ENCODE results near the gene CES2.
A peak's percentile ranks its signal among the peaks of the same experiment; 100 is the strongest.
"Not testable (repeated sequence)": the region's sequence is repeated elsewhere in the genome, so short reads cannot be mapped to it uniquely, and the experiment has no call there.

Gene CES2

DNA sequence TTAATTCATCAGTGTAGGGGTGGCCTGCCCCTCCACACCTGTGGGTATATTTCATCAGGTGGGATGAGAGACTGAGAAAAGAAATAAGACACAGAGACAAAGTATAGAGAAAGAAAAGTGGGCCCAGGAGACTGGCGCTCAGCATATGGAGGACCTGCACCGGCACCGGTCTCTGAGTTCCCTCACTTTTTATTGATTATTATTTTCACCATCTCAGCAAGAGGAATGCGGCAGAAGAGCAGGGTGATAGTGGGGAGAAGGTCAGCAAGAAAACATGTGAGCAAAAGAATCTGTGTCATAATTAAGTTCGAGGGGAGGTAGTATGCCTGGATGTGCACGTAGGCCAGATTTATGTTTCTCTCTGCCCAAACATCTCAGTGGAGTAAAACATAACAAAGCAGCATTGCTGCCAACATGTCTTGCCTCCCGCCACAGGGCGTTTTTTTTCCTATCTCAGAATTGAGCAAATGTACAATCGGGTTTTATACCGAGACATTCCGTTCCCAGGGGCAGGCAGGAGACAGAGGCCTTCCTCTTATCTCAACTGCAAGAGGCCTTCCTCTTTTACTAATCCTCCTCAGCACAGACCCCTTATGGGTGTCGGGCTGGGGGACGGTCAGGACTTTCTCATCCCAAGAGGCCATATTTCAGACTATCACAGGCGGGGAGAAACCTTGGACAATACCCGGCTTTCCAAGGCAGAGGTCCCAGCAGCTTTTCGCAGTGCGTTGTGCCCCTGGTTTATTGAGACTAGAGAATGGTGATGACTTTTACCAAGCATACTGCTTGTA is 20.2 kb downstream of the CES2 start:
- DNase-seq, result not testable (repeated sequence)

DNA sequence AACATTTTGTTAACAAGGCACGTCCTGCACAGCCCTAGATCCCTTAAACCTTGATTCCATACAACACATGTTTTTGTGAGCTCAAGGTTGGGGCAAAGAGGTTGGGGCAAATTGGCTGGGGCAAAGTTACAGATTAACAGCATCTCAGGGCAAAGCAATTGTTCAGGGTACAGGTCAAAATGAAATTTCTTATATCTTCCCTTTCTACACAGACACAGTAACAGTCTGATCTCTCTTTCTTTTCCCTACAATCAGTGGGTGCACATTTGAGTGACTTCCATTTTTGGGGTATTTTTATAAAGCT is 20.8 kb downstream of the CES2 start:
- DNase-seq, result not testable (repeated sequence)

DNA sequence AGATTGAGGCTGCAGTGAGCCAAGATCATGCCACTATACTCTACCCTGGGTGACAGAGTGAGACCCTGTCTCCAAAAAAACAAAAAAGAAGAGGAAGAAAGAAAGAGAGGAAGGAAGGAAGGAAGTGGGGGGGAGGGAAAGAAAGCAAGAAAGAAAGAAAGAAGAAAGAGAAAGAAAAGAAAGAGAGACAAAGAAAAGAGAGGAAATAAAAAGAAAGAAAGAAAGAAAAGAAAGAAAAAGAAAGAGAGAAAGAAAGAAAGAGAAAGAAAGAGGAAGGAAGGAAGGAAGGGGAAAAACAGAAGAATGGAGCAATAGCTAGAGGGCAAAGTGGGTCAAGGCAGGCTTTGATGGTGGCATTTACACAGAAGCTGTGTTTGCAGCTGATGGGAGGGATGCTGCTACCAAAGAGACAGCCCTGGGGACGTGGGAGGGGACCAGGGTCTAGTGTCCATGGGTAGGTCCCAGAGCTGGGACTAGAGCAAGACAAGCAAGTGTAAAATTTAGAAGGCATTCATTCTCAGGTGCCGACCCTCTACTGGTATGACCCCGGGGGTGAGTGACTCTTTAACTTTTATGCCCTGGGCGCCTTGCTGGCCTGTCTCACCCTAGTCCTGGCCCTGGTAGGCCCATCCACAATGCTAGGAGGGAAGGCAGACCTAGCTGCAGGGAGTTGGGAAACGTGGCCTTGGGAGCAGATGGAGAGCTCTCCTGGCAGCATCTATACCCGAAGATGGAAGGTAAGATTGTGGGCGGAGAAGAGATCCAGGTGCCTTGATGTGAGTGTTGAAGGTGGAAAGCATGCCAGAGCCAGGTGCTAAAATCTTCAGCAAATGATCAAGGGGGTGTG is 23.8 kb downstream of the CES2 start:
- DNase-seq, result no peak

DNA sequence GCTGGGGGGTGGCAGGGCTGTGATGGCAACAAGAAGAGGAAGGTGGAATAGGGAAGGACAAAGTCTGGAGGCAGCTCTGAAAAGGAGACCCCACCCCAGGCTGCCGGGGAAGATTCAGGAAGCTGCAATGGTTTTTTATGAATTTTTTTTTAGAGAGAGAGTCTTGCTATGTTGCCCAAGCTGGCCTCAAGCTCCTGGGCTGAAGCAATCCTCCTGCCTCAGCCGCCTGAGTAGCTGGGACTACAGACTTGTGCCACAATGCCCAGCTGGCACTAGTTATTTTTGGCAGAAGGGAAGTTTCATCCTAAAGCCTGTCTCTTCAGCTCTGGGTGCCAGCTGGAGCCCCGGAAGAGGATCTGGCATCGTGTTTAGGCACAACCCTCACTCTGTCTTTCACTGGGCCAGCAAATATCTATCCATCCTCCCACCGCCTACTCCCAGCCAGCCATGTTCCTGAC is 24.4 kb downstream of the CES2 start:
- DNase-seq, result no peak

DNA sequence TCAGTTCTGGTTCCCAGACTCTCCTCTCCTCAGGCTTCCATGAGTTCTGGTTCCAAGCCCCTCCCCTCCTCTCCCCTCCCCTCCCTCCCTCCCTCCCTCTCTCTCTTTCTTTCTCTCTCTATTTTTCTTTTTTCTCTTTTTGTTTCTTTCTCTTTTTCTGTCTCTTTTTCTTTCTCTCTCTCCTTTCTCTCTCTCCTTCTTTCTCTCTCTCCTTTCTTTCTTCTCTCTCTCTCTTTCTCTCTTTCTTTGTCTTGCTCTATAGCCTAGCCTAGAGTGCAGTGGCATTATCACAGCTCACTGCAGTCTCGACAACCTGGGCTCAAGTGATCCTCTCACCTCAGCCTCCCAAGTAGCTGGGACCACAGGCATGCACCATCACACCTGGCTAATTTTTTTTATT is 25.0 kb downstream of the CES2 start:
- DNase-seq, result no peak

DNA sequence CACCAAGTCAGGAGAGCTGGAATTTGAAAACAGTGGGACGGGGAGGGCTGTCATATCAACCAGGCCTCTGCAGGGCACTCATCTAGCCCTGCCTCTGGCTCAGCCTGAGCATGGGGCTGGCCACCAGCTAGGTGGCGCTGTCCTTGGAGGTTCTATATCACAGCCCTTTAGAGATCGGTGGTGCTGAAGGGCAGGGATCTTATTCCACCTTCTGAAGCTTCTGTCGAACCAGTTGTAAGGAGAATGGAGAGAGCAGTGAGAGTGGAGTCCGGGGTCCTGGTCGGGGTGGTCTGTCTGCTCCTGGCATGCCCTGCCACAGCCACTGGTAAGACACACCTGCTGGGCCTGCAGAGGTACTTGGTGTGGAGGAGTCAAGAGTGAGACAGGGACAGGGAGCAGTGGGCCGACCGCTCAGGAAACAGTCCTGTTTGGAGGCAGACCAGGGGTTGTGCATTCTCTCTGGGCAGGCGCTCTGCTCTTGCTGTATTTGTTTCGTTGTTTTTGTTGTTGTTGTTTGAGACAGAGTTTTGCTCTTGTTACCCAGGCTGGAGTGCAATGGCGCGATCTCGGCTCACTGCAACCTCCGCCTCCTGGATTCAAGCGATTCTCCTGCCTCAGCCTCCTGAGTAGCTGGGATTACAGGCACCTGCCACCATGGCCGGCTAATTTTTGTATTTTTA is 25.9 kb downstream of the CES2 start, which contains the start of gene CES3:
CES3 (plus strand) TSS at position 202 of the 680 bp plus-strand sequence; CDS start at position 244, 42 bp downstream.
- DNase-seq, result no peak

DNA sequence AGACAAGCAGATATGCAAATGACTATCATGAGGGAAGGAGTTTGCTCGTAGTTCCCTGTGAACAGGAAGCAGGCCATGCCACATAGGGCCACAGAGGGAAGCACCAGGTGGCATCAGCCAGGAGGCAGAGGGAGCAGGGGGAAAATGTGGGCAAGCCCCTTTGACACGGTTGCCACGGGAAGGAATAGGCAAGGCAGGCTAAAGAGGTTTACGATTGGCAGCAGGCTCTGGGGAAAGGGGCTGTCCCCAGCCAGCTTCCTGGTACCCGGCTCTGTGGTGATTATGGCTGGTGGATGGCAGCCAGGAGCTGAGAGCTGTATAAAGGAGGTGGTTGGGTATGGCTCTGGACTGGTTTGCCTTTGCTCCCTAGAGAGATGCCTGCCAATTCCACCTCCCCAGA is 26.6 kb downstream of the CES2 start:
- no peak for DNase-seq

DNA sequence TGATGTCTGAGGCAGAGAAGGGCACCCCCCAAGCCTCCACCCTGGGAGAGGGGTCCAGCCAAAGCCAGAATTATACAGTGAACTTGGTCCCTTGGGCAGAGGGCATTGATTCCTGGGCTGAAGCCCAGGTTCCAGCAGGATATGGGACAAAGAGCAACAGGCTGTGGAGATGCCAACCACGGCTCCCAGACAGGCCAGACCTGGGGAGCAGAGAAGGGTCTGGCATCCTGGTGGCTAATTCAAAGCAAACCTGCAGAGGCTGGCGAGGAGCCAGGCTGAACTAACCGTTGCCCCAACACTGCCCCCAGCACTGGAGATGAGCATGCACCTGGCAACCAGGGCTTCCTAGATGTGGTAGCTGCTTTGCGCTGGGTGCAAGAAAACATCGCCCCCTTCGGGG is 28.7 kb downstream of the CES2 start:
- no peak for DNase-seq

DNA sequence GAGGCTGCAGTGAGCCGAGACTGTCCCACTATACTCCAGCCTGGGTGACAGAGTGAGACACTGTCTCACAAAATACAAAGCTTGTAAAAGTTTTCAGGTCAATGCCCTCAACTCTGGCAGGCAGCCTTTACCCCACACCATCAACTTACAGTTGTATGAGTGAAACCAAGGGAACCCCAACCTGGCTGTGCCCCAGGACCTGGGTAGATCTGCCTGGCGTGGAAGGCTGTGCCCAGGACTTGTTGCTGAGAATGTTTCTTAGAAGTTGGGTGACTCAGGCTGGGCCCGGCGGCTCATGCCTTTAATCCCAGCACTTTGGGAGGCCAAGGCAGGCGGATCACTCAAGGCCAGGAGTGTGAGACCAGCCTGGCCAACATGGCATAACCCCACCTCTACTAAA is 33.5 kb downstream of the CES2 start:
- no peak for DNase-seq

DNA sequence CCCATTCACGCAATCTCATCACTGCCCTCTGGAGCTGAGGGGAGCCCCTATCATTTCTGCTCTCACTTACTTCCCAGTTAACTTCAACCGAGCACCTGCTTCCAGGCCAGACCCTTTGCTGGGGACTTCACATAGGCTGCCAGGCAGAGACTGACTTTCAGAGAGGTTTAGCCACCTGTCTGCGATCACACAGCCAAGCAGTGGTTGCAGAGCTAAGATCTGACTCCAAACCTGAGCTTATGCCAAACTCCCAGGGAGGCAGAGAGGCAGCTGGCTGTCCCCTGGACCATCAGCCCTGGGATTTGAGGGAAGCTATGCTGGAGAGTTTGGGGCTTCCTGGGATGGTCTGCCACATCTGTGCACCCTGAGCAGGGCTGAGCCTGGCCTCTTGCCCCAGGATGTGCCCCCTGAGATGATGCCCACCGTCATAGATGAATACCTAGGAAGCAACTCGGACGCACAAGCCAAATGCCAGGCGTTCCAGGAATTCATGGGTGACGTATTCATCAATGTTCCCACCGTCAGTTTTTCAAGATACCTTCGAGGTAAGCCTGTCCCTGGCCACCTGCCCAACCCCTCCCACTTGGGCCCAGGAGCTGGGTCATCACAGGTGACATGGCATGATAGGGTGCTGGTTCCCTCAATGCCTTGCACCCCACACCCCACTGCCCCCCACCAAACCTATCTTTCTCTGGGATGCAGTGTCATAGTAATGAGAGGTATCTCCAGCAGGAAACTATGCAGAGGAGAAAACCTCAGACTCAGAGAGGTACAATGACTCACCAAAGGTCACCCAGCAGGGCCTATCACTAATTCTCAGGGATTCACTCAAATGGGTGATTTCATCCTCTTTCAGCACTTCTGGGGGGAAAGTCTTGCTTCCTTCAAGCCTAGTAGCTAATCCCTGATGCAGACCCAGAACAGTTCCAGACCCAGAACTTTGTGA is 35.7 kb downstream of the CES2 start:
- DNase-seq, result no peak

DNA sequence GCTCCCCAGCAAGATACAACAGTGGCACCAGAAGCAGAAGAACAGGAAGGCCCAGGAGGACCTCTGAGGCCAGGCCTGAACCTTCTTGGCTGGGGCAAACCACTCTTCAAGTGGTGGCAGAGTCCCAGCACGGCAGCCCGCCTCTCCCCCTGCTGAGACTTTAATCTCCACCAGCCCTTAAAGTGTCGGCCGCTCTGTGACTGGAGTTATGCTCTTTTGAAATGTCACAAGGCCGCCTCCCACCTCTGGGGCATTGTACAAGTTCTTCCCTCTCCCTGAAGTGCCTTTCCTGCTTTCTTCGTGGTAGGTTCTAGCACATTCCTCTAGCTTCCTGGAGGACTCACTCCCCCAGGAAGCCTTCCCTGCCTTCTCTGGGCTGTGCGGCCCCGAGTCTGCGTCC is 37.7 kb downstream of the CES2 start:
- DNase-seq, result no peak

DNA sequence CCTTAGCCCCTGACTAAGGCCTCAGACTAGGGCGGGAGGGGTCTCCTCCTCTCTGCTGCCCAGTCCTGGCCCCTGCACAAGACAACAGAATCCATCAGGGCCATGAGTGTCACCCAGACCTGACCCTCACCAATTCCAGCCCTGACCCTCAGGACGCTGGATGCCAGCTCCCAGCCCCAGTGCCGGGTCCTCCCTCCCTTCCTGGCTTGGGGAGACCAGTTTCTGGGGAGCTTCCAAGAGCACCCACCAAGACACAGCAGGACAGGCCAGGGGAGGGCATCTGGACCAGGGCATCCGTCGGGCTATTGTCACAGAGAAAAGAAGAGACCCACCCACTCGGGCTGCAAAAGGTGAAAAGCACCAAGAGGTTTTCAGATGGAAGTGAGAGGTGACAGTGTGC is 38.4 kb downstream of the CES2 start:
- DNase-seq, result no peak

DNA sequence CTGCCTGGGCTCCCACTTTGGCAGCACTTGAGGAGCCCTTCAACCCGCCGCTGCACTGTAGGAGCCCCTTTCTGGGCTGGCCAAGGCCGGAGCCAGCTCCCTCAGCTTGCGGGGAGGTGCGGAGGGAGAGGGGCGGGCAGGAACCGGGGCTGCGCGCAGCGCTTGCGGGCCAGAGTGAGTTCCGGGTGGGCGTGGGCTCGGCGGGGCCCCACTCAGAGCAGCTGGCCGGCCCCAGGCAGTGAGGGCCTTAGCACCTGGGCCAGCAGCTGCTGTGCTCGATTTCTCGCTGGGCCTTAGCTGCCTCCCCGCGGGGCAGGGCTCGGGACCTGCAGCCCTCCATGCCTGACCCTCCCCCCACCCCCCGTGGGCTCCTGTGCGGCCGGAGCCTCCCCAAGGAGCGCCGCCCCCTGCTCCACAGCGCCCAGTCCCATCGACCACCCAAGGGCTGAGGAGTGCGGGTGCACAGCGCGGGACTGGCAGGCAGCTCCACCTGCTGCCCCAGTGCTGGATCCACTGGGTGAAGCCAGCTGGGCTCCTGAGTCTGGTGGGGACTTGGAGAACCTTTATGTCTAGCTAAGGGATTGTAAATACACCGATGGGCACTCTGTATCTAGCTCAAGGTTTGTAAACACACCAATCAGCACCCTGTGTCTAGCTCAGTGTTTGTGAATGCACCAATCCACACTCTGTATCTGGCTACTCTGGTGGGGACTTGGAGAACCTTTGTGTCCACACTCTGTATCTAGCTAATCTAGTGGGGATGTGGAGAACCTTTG is 39.0 kb downstream of the CES2 start:
- DNase-seq, result not testable (repeated sequence)

DNA sequence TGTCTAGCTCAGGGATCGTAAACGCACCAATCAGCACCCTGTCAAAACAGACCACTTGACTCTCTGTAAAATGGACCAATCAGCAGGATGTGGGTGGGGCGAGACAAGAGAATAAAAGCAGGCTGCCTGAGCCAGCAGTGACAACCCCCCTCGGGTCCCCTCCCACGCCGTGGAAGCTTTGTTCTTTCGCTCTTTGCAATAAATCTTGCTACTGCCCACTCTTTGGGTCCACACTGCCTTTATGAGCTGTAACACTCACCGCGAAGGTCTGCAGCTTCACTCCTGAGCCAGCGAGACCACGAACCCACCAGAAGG is 39.6 kb downstream of the CES2 start:
- not testable (repeated sequence) for DNase-seq

DNA sequence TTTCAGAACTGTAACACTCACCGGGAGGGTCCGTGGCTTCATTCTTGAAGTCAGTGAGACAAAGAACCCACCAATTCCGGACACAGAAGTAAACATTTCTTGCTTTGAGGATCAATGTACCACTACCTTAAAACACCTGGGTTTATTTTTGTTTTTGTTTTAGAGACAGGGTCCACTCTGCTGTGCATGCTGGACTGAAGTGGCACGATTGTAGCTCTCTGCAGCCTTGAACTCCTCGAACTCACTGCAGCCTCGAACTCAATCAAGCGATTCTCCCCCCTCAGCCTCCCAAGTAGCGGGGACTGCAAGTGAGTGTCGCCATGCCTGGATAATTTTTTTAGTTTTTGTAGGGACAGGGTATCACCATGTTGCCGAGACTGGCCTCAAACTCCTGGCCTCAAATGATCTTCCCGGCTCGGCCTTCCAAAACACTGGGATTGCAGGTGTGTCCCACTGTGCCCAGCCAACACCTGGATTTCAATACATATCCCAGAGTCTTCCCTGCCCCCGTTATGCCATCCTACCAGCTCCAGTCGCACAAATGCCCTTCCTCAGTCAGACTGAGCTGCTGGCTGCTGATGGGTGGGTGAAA is 40.1 kb downstream of the CES2 start:
- DNase-seq, result no peak

DNA sequence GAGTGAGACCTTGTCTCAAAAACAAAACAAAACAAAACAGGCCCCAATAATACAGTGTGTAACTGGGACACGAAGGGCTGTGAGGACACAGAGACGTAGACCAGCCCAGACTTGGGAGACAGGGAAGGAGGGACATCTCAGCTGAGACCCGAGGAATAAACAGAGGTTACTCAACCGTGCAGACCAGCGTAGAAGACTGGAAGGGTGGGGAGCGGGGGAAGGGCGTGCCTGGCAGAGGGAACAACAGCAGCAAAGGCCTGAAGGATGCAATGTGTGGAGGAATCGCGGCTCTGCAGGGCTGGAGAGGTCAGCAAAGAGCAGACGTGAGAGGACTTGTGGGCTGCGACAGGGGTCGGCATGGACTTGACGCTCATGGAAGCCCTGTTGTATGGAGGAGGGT is 41.4 kb downstream of the CES2 start:
- no peak for DNase-seq

DNA sequence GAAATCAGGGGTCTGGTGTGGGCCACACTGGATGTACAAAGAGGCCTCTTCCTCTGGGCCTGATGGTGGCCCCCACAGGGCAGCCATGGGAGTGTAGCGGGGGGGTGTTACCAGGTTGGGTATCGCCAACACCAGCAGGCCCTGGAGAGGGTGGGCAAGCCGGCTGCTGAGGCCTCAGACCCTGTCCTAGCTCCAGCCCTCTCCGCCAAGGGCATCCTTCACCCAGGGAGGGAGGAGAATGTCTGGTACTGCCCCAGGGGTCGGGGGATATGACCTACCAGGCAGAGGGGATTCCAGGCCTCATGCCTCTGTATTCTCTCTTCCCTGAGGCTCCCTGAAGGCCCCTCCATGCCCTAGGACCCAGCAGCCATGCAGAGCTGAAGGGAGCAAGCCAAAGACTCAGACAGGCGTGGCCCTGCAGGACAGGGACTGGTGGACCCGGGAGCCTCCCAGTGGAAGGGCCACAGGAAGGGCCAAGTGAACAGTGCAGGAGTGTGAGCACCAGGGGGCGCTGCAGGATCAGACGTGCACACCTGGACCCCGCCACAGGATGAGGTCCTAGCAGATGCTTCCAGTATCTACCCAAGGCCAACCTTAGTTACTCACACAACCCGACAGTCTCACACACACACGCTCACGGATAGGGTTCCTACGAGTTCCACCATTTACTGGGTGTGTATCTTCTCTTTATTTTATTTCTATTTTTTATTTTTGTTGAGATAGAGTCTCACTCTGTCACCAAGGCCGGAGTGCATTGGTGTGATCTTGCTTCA is 42.2 kb downstream of the CES2 start:
- DNase-seq, result peak; percentile 40

DNA sequence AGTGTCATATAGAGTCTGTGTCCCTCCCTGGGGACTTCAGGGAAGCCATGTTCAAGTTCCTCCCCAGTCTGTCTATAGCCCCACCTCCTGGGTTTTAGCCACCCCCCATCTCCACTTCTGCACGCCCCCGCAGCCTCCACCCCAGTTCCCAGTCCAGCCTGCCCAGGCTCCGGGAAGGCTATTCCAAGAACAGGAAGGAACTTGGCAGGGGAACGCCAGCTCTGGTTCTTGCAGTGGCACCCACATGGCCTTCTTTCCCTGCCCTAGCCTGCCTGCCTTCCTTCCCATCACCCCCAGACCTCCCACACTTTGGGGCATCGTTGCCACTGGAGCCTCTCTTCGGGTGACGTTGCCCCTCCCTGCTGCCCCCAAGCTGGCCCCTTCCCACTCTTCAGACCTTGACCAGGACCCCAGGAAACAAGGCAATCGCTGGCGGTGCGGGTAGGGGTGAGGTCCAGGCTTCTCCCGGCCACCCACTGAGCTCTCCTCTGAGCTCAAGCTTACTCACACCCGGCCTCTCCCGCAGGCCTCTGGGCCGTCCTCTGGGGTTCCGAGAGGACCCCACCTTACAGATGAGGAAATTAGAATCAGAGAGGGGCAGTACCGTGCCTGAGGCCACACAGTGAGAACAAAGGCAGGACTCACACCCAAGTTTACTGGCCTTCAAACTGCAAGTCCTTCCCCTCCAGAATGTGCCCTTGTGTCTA is 43.8 kb downstream of the CES2 start:
- no peak for DNase-seq

DNA sequence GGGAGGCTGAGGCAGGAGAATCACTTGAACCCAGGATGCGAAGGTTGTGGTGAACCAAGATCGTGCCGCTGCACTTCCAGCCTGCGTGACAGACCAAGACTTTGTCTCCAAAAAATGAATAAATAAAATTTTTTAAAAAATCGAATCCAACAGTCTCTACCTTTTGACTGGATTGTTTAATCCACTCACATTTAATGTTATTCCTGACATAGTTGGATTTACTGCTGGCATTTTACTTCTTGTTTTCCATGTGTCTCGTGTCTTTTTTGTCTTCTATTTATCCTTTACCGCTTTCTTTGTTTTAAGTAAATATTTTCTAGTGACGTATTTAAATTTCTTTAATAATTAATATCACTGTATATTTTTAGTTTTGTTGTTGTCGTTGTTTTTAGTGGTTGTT is 47.7 kb downstream of the CES2 start:
- no peak for DNase-seq

DNA sequence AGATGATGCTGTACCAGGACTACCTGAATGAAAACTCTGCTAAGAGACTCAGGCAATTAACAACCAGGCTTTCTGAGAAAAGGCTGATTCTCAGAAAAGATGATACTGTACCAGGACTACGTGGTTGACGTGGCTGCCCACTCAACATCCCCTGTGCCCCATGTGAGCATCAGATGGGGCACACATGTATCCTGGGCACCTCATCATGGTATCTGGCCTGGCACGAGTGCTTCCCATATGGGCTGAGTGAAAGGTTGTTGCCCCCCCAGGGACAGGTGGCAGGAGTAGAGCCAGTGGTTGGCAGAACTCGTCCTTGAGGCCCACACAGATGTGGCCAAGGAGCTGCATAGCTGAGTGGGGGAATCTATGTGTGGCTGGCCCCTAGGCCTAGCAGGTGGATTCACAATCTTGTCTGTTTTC is 49.6 kb downstream of the CES2 start:
- DNase-seq, result no peak

Measured in NCI-H1105 (cell line).